ENCODE data around the gene GALNT2. TPM values are rescaled to one million over a fixed set of nuclear protein-coding genes. Genes with fewer than 3 reads are reported as not detected.

The GALNT2 gene
- total and polyA plus RNA-seq, 9 of the 15 experiments (the other 6 are each of a cell fraction or from before 2014, with no cell fraction given) = 1.6 to 106 (median 51.9) TPM

GRCh38 chr1:230176871-230177411 lies 109.9 kb downstream of the GALNT2 start (continued):
- TF ChIP-seq, protein P1, sequence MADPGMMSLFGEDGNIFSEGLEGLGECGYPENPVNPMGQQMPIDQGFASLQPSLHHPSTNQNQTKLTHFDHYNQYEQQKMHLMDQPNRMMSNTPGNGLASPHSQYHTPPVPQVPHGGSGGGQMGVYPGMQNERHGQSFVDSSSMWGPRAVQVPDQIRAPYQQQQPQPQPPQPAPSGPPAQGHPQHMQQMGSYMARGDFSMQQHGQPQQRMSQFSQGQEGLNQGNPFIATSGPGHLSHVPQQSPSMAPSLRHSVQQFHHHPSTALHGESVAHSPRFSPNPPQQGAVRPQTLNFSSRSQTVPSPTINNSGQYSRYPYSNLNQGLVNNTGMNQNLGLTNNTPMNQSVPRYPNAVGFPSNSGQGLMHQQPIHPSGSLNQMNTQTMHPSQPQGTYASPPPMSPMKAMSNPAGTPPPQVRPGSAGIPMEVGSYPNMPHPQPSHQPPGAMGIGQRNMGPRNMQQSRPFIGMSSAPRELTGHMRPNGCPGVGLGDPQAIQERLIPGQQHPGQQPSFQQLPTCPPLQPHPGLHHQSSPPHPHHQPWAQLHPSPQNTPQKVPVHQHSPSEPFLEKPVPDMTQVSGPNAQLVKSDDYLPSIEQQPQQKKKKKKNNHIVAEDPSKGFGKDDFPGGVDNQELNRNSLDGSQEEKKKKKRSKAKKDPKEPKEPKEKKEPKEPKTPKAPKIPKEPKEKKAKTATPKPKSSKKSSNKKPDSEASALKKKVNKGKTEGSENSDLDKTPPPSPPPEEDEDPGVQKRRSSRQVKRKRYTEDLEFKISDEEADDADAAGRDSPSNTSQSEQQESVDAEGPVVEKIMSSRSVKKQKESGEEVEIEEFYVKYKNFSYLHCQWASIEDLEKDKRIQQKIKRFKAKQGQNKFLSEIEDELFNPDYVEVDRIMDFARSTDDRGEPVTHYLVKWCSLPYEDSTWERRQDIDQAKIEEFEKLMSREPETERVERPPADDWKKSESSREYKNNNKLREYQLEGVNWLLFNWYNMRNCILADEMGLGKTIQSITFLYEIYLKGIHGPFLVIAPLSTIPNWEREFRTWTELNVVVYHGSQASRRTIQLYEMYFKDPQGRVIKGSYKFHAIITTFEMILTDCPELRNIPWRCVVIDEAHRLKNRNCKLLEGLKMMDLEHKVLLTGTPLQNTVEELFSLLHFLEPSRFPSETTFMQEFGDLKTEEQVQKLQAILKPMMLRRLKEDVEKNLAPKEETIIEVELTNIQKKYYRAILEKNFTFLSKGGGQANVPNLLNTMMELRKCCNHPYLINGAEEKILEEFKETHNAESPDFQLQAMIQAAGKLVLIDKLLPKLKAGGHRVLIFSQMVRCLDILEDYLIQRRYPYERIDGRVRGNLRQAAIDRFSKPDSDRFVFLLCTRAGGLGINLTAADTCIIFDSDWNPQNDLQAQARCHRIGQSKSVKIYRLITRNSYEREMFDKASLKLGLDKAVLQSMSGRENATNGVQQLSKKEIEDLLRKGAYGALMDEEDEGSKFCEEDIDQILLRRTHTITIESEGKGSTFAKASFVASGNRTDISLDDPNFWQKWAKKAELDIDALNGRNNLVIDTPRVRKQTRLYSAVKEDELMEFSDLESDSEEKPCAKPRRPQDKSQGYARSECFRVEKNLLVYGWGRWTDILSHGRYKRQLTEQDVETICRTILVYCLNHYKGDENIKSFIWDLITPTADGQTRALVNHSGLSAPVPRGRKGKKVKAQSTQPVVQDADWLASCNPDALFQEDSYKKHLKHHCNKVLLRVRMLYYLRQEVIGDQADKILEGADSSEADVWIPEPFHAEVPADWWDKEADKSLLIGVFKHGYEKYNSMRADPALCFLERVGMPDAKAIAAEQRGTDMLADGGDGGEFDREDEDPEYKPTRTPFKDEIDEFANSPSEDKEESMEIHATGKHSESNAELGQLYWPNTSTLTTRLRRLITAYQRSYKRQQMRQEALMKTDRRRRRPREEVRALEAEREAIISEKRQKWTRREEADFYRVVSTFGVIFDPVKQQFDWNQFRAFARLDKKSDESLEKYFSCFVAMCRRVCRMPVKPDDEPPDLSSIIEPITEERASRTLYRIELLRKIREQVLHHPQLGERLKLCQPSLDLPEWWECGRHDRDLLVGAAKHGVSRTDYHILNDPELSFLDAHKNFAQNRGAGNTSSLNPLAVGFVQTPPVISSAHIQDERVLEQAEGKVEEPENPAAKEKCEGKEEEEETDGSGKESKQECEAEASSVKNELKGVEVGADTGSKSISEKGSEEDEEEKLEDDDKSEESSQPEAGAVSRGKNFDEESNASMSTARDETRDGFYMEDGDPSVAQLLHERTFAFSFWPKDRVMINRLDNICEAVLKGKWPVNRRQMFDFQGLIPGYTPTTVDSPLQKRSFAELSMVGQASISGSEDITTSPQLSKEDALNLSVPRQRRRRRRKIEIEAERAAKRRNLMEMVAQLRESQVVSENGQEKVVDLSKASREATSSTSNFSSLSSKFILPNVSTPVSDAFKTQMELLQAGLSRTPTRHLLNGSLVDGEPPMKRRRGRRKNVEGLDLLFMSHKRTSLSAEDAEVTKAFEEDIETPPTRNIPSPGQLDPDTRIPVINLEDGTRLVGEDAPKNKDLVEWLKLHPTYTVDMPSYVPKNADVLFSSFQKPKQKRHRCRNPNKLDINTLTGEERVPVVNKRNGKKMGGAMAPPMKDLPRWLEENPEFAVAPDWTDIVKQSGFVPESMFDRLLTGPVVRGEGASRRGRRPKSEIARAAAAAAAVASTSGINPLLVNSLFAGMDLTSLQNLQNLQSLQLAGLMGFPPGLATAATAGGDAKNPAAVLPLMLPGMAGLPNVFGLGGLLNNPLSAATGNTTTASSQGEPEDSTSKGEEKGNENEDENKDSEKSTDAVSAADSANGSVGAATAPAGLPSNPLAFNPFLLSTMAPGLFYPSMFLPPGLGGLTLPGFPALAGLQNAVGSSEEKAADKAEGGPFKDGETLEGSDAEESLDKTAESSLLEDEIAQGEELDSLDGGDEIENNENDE (IDR thresholded peaks at IDR 0.05; ENCODE audit: low read depth, low read length) = no peak
- TF ChIP-seq PHTF2 (CRISPR knock-in tag; IDR thresholded peaks at IDR 0.05) (no peak), KDM5B (IDR thresholded peaks at IDR 0.05; ENCODE audit: insufficient replicate concordance, low read depth, low read length) (peak; percentile 36), CHAMP1 (IDR thresholded peaks at IDR 0.05) (no peak), ZBTB17 (CRISPR knock-in tag; IDR thresholded peaks at IDR 0.05) (0 out of 2 replicates have a peak, but pooled peaks have one; percentile 47), PRDM10 (IDR thresholded peaks at IDR 0.05; ENCODE audit: partially characterized antibody) (peak; percentile 89), JUND (IDR thresholded peaks at IDR 0.05; ENCODE audit: borderline replicate concordance, low read depth, low read length) (no peak; the same call in 1 of the 2 replicates), JUND (tag; IDR thresholded peaks at IDR 0.05; ENCODE audit: borderline replicate concordance, low read depth, low read length) (peak; percentile 57; the same call in 1 of the 3 replicates), ZNF551 (CRISPR knock-in tag; IDR thresholded peaks at IDR 0.05) (no peak), WHSC1 (IDR thresholded peaks at IDR 0.05; ENCODE audit: low read length) (no peak)

Data from K562 (cell line).